PC-9 (cell line): ENCODE measurements around the gene SBF2.

Experiments used
- CTCF ChIP-seq: fragments of 200-600 bp; sonication (generic); conservative IDR thresholded peaks from 2 replicates; pipeline ENCODE4 v1.6.1; 2017; ENCODE audit warnings: mixed run types, antibody characterized with exemption, mild to moderate bottlenecking, moderate library complexity
- EZH2 ChIP-seq: fragments of 200-600 bp; sonication (generic); IDR thresholded peaks from 2 replicates; pipeline ENCODE4 v1.8.0; 2017; ENCODE audit warnings: antibody characterized with exemption, low read depth

- no peak for TF ChIP-seq CTCF
- no peak for TF ChIP-seq EZH2
Observed at GRCh38 chr11:9784602-9785315, 509.3 kb downstream of the SBF2 start.
